ENCODE measurements around the gene NCKAP5. TPM values are rescaled to one million over a fixed set of nuclear protein-coding genes. Genes with fewer than 3 reads are reported as not detected.

Gene NCKAP5
- total RNA-seq, 1 experiment from 2014 or later: not detected

DNA sequence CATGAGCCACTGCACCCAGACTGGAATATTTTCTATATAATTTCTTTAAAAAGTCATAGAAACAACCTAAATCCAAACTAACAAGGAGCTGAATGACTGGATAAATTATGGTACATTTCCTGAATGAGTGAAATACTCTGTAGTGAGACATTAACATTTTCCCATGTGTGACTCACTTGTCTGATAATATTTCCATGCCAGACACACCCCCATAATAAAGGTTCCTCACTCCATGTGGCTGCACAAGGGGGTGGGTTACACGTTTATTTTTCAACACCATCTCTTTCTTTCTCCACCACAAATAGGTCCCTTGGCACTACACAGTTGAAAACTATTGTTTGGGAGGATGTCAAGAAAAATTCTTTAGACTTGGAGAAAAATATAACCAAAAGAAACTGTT is 632.0 kb downstream of the NCKAP5 start:
- intact Hi-C loops (cut with micrococcal nuclease): no loop called here
- no peak for TF ChIP-seq CTCF (IDR thresholded peaks at IDR 0.05; ENCODE audit: unreplicated experiment)
- H3K27me3 Mint-ChIP-seq (ENCODE audit: insufficient read depth, unreplicated experiment): no peaks in the 10 kb centered on the region
- BruUV-seq (replicated peaks): no TSS peak
- ChIA-PET CTCF (no interaction called here), POLR2A (no interaction called here)
- no peaks in the 10 kb centered on the region for H3K36me3 Mint-ChIP-seq (ENCODE audit: insufficient read depth, unreplicated experiment)
- H3K9me3 Mint-ChIP-seq (ENCODE audit: unreplicated experiment): peaks cover 13% of the 10 kb centered on the region
- no peak for DNase-seq (ENCODE audit: unreplicated experiment)
- H3K4me3 Mint-ChIP-seq (ENCODE audit: unreplicated experiment): no peak overlapping the region
- H3K27ac Mint-ChIP-seq (ENCODE audit: low read depth, unreplicated experiment): no peak overlapping the region
- no peaks in the 10 kb centered on the region for H3K4me1 Mint-ChIP-seq (ENCODE audit: insufficient read depth, unreplicated experiment)

GRCh38 chr2:132929786-132930185 is 638.5 kb downstream of the NCKAP5 start:
- Mint-ChIP-seq H3K27ac (ENCODE audit: low read depth, unreplicated experiment) (no peak overlapping the region), H3K9me3 (ENCODE audit: unreplicated experiment) (peaks cover 29% of the 10 kb centered on the region), H3K4me1 (ENCODE audit: insufficient read depth, unreplicated experiment) (no peaks in the 10 kb centered on the region), H3K27me3 (ENCODE audit: insufficient read depth, unreplicated experiment) (no peaks in the 10 kb centered on the region), H3K36me3 (ENCODE audit: insufficient read depth, unreplicated experiment) (no peaks in the 10 kb centered on the region), H3K4me3 (ENCODE audit: unreplicated experiment) (no peak overlapping the region)
- BruUV-seq (replicated peaks): no TSS peak
- DNase-seq (ENCODE audit: unreplicated experiment): no peak
- intact Hi-C loops (cut with micrococcal nuclease): no loop called here
- POLR2A ChIA-PET: no interaction called here
- TF ChIP-seq CTCF (IDR thresholded peaks at IDR 0.05; ENCODE audit: unreplicated experiment): no peak
- CTCF ChIA-PET: interaction anchor here (0.7 kb wide), 1 partner anchor 41 kb away, joined by 4 read pairs; no protein-coding TSS in a partner anchor

DNA sequence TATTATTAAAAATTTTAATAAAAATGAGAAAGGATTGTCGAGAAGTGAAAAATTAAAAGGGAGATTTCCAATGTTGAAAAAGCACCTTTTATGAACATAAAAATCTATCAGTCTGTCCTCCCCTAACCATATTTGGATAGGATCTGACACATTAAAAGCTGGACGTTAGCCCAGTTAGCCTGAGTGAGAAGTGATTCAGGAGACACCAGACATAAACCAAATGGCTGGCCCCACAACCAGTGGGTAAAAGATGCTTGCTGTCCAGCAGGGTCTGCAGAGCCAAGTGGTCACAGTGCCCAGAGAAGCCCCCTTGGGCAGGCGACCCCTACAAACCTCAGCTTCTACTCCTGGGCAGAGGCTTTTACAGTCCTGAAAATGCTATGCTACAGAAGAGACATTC is 644.5 kb downstream of the NCKAP5 start:
- Mint-ChIP-seq H3K4me1 (ENCODE audit: insufficient read depth, unreplicated experiment) (no peaks in the 10 kb centered on the region), H3K9me3 (ENCODE audit: unreplicated experiment) (peaks cover 45% of the 10 kb centered on the region), H3K27ac (ENCODE audit: low read depth, unreplicated experiment) (no peak overlapping the region), H3K36me3 (ENCODE audit: insufficient read depth, unreplicated experiment) (no peaks in the 10 kb centered on the region), H3K27me3 (ENCODE audit: insufficient read depth, unreplicated experiment) (no peaks in the 10 kb centered on the region), H3K4me3 (ENCODE audit: unreplicated experiment) (no peak overlapping the region)
- intact Hi-C loops (cut with micrococcal nuclease): no loop called here
- peak; percentile 34 for DNase-seq (ENCODE audit: unreplicated experiment)
- BruUV-seq (replicated peaks): no TSS peak
- ChIA-PET CTCF (no interaction called here), POLR2A (no interaction called here)
- no peak for TF ChIP-seq CTCF (IDR thresholded peaks at IDR 0.05; ENCODE audit: unreplicated experiment)

GRCh38 chr2:132915812-132916549 is 652.3 kb downstream of the NCKAP5 start:
- Mint-ChIP-seq H3K36me3 (ENCODE audit: insufficient read depth, unreplicated experiment) (no peaks in the 10 kb centered on the region), H3K27me3 (ENCODE audit: insufficient read depth, unreplicated experiment) (no peaks in the 10 kb centered on the region), H3K4me3 (ENCODE audit: unreplicated experiment) (no peak overlapping the region), H3K27ac (ENCODE audit: low read depth, unreplicated experiment) (no peak overlapping the region), H3K9me3 (ENCODE audit: unreplicated experiment) (peaks cover 23% of the 10 kb centered on the region), H3K4me1 (ENCODE audit: insufficient read depth, unreplicated experiment) (no peaks in the 10 kb centered on the region)
- no peak for DNase-seq (ENCODE audit: unreplicated experiment)
- POLR2A ChIA-PET: no interaction called here
- intact Hi-C loops (cut with micrococcal nuclease): no loop called here
- CTCF ChIA-PET: no interaction called here
- BruUV-seq (replicated peaks): no TSS peak
- TF ChIP-seq CTCF (IDR thresholded peaks at IDR 0.05; ENCODE audit: unreplicated experiment): no peak

All from MCF 10A (cell line).